K562 (cell line): ENCODE measurements around the gene RAB25. TPM values are rescaled to one million over a fixed set of nuclear protein-coding genes. Genes with fewer than 3 reads are reported as not detected.

Experiments
- CHD1 ChIP-seq: fragments of 200-600 bp; sonication (generic); IDR thresholded peaks from one replicate; pipeline ENCODE4 v1.6.1; 2012; ENCODE audit warnings: mild to moderate bottlenecking, moderate library complexity, low read length, inconsistent platforms
- GATAD2A ChIP-seq: fragments of 450-650 bp; IDR thresholded peaks from 2 replicates; pipeline ENCODE4 v1.6.1; 2017
- KDM4B ChIP-seq, 2 experiments: fragments of 450-650 bp in 1 of 2; sonication (generic) in 1 of 2; IDR thresholded peaks; 2 replicates each; pipeline ENCODE4 v1.6.1; 2016 to 2017; ENCODE audit warnings: borderline replicate concordance in 2 of 2, antibody characterized with exemption in 1 of 2, low read depth in 1 of 2, mild to moderate bottlenecking in 1 of 2
- PML ChIP-seq: IDR thresholded peaks from 2 replicates; pipeline ENCODE4 v1.6.1; 2012; ENCODE audit warnings: low read length, inconsistent platforms
- SAP30 ChIP-seq: fragments of 200-600 bp; sonication (generic); IDR thresholded peaks from 2 replicates; pipeline ENCODE4 v1.6.1; 2012; ENCODE audit warnings: borderline replicate concordance, low read depth, mild to moderate bottlenecking, moderate library complexity, low read length, control low read depth, inconsistent platforms; ENCODE audit not compliant: insufficient read depth, poor library complexity, severe bottlenecking
- SRSF7 ChIP-seq: fragments of 200-400 bp; formaldehyde crosslinking; optimal IDR thresholded peaks from 2 replicates; pipeline ENCODE3; 2017; ENCODE audit warnings: mild to moderate bottlenecking, low read depth, low read length
- ZNF212 ChIP-seq: fragments of 450-650 bp; formaldehyde crosslinking; IDR thresholded peaks from 2 replicates; pipeline ENCODE4 v1.4.0; 2020; ENCODE audit warnings: mild to moderate bottlenecking
- polyA plus RNA-seq, 8 experiments: library from polyadenylated mRNA; depleted of rRNA in 4 of 8; stranded (reverse) in 5 of 8; unstranded in 3 of 8; fragments of >200 nt; fragmentation: Nextera tagmentation in 2 of 8; fragmentation: Illumina TruSeq in 1 of 8; extraction: Ambion mirVana in 2 of 8; extraction: Trizol in 1 of 8; gene quantifications; 2 replicates each; pipeline versions ENCODE4 v1.2.1 to v1.2.3, GENCODE V29; 2011 to 2014; ENCODE audit warnings: inconsistent platforms in 1 of 8, missing spikeins in 1 of 8
- total RNA-seq, 7 experiments: library from RNA; depleted of rRNA in 6 of 7; stranded (reverse); fragments of >200 nt in 6 of 7; fragmentation: Illumina TruSeq in 2 of 7; extraction: Trizol in 2 of 7; gene quantifications; 2 replicates each; pipeline versions ENCODE4 v1.2.1 to v1.2.3, GENCODE V29; 2011 to 2021; ENCODE audit warnings: low replicate concordance in 1 of 7
- TF ChIP-seq, protein P1 (sequence below), 2 experiments: fragments of 450-650 bp in 1 of 2; IDR thresholded peaks; 2 replicates each; pipeline ENCODE4 v1.6.1; 2011 to 2017; ENCODE audit warnings: low read depth in 2 of 2, antibody characterized with exemption in 1 of 2, borderline replicate concordance in 1 of 2, low read length in 1 of 2, mild to moderate bottlenecking in 1 of 2, mixed read lengths in 1 of 2; ENCODE audit not compliant: control insufficient read depth in 1 of 2
- TF ChIP-seq, protein P2 (sequence below): fragments of 250-450 bp; sonication (Bioruptor Pico); IDR thresholded peaks from 2 replicates; pipeline ENCODE4 v1.4.0; 2020; ENCODE audit warnings: mild to moderate bottlenecking, moderate library complexity, borderline replicate concordance
- TF ChIP-seq, protein P3 (sequence below), 2 experiments: IDR thresholded peaks; 2 replicates each; pipeline ENCODE4 v1.6.1; 2012; ENCODE audit warnings: improper control_type of control experiment in 2 of 2, low read depth in 2 of 2, low read length in 2 of 2, borderline replicate concordance in 1 of 2
- TF ChIP-seq, protein P4 (sequence below), 2 experiments: IDR thresholded peaks in 1 of 2; conservative IDR thresholded peaks in 1 of 2; 2 replicates each; pipeline ENCODE4 v1.6.1; 2016; ENCODE audit warnings: low read depth in 2 of 2, mild to moderate bottlenecking in 1 of 2, missing compliant biosample characterization in 1 of 2, missing genetic modification characterization in 1 of 2, moderate library complexity in 1 of 2

Gene RAB25
- total and polyA plus RNA-seq, 9 of the 15 experiments (the other 6 are each of a cell fraction or from before 2014, with no cell fraction given), result 0.10 to 0.27 (median 0.13) TPM; not detected in 6

DNA sequence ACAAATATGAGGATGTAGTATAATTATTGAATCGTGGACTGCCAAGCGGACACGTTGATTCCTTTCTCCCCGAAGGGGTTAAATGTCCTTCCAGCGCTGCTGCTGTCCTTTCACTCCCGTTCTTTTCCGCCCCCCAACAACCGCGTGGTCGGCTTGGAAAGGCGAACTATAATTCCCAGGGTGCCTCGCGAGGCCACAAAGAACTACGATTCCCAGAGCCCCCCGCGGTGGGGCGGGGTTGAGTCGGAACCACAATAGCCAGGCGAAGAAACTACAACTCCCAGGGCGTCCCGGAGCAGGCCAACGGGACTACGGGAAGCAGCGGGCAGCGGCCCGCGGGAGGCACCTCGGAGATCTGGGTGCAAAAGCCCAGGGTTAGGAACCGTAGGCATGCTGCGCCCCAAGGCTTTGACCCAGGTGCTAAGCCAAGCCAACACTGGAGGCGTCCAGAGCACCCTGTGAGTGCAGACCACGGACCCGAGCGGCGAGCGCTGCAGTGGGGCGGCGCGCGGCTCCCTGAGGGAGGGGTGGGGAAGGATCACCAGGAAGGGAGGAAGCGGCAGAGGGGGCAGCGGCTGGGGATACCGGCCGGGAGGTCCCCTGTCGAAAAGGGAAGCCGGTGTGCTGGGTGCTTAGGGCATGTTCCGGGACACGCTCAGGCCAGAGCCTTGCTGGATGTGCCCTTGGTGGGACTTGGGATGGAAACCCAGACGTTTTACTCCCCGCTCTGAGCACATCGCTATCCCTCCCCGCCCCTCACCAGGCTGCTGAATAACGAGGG lies 6.3 kb upstream of the RAB25 start, which contains the start of gene LAMTOR2 (continued):
- TF ChIP-seq, protein P1, sequence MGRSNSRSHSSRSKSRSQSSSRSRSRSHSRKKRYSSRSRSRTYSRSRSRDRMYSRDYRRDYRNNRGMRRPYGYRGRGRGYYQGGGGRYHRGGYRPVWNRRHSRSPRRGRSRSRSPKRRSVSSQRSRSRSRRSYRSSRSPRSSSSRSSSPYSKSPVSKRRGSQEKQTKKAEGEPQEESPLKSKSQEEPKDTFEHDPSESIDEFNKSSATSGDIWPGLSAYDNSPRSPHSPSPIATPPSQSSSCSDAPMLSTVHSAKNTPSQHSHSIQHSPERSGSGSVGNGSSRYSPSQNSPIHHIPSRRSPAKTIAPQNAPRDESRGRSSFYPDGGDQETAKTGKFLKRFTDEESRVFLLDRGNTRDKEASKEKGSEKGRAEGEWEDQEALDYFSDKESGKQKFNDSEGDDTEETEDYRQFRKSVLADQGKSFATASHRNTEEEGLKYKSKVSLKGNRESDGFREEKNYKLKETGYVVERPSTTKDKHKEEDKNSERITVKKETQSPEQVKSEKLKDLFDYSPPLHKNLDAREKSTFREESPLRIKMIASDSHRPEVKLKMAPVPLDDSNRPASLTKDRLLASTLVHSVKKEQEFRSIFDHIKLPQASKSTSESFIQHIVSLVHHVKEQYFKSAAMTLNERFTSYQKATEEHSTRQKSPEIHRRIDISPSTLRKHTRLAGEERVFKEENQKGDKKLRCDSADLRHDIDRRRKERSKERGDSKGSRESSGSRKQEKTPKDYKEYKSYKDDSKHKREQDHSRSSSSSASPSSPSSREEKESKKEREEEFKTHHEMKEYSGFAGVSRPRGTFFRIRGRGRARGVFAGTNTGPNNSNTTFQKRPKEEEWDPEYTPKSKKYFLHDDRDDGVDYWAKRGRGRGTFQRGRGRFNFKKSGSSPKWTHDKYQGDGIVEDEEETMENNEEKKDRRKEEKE (IDR thresholded peaks at IDR 0.05; ENCODE audit: borderline replicate concordance in 1 of 2, control insufficient read depth in 1 of 2, low read depth in 2 of 2, low read length in 1 of 2), result peak in 1 of 2 experiments; percentile 84; a peak in 1 of 4 replicates
- TF ChIP-seq SRSF7, result no peak
- TF ChIP-seq, protein P2, sequence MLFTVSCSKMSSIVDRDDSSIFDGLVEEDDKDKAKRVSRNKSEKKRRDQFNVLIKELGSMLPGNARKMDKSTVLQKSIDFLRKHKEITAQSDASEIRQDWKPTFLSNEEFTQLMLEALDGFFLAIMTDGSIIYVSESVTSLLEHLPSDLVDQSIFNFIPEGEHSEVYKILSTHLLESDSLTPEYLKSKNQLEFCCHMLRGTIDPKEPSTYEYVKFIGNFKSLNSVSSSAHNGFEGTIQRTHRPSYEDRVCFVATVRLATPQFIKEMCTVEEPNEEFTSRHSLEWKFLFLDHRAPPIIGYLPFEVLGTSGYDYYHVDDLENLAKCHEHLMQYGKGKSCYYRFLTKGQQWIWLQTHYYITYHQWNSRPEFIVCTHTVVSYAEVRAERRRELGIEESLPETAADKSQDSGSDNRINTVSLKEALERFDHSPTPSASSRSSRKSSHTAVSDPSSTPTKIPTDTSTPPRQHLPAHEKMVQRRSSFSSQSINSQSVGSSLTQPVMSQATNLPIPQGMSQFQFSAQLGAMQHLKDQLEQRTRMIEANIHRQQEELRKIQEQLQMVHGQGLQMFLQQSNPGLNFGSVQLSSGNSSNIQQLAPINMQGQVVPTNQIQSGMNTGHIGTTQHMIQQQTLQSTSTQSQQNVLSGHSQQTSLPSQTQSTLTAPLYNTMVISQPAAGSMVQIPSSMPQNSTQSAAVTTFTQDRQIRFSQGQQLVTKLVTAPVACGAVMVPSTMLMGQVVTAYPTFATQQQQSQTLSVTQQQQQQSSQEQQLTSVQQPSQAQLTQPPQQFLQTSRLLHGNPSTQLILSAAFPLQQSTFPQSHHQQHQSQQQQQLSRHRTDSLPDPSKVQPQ, result no peak
- TF ChIP-seq CHD1, result no peak
- no peak for TF ChIP-seq ZNF212 (CRISPR knock-in tag)
- TF ChIP-seq, protein P3, sequence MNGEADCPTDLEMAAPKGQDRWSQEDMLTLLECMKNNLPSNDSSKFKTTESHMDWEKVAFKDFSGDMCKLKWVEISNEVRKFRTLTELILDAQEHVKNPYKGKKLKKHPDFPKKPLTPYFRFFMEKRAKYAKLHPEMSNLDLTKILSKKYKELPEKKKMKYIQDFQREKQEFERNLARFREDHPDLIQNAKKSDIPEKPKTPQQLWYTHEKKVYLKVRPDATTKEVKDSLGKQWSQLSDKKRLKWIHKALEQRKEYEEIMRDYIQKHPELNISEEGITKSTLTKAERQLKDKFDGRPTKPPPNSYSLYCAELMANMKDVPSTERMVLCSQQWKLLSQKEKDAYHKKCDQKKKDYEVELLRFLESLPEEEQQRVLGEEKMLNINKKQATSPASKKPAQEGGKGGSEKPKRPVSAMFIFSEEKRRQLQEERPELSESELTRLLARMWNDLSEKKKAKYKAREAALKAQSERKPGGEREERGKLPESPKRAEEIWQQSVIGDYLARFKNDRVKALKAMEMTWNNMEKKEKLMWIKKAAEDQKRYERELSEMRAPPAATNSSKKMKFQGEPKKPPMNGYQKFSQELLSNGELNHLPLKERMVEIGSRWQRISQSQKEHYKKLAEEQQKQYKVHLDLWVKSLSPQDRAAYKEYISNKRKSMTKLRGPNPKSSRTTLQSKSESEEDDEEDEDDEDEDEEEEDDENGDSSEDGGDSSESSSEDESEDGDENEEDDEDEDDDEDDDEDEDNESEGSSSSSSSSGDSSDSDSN (IDR thresholded peaks at IDR 0.05; ENCODE audit: borderline replicate concordance in 1 of 2, low read depth in 2 of 2, low read length in 2 of 2), result no peak
- peak; percentile 59 for TF ChIP-seq SAP30
- TF ChIP-seq PML, result peak; percentile 51; the same call in 1 of the 2 replicates
- TF ChIP-seq GATAD2A, result no peak
- TF ChIP-seq KDM4B (IDR thresholded peaks at IDR 0.05; ENCODE audit: borderline replicate concordance in 2 of 2, low read depth in 1 of 2), result peak in 1 of 2 experiments; percentile 30; a peak in 1 of 4 replicates
- TF ChIP-seq, protein P4, sequence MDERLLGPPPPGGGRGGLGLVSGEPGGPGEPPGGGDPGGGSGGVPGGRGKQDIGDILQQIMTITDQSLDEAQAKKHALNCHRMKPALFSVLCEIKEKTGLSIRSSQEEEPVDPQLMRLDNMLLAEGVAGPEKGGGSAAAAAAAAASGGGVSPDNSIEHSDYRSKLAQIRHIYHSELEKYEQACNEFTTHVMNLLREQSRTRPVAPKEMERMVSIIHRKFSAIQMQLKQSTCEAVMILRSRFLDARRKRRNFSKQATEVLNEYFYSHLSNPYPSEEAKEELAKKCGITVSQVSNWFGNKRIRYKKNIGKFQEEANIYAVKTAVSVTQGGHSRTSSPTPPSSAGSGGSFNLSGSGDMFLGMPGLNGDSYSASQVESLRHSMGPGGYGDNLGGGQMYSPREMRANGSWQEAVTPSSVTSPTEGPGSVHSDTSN (CRISPR knock-in tag; IDR thresholded peaks at IDR 0.05; ENCODE audit: low read depth), result no peak
- TF ChIP-seq, protein P4 (tag; conservative IDR thresholded peaks at IDR 0.05; ENCODE audit: low read depth), result no peak
